ENCODE results near the gene PRKG1.

PRKG1 gene

GRCh38 chr10:52249850-52250395, 1175.6 kb downstream of the PRKG1 start:
- Histone ChIP-seq H3K4me1 (ENCODE audit: insufficient read depth, low read length, poor library complexity, severe bottlenecking) (no peaks in the 10 kb centered on the region), H3K79me2 (ENCODE audit: insufficient read depth, low read length) (no peaks in the 10 kb centered on the region), H3K36me3 (ENCODE audit: insufficient read depth, low read length) (no peaks in the 10 kb centered on the region), H3K4me3 (ENCODE audit: low read length, poor library complexity, severe bottlenecking) (no peak overlapping the region), H3K9me3 (ENCODE audit: insufficient read depth, low read depth, low read length) (no peaks in the 10 kb centered on the region), H2AFZ (ENCODE audit: low read length) (no peak overlapping the region), H4K20me1 (ENCODE audit: insufficient read depth, low read length, poor library complexity, severe bottlenecking) (no peaks in the 10 kb centered on the region), H3K9ac (ENCODE audit: low read depth, low read length, poor library complexity, severe bottlenecking) (no peak overlapping the region), H3K4me2 (ENCODE audit: low read depth, low read length, poor library complexity, severe bottlenecking) (no peak overlapping the region), H3F3A (ENCODE audit: low read depth) (no peaks in the 10 kb centered on the region), H3K27me3 (ENCODE audit: insufficient read depth, low read length, poor library complexity, severe bottlenecking) (no peaks in the 10 kb centered on the region), H3K9me2 (replicated peaks; ENCODE audit: low read depth, low read length) (no peaks in the 10 kb centered on the region)
- TF ChIP-seq CTCF (conservative IDR thresholded peaks at IDR 0.05; ENCODE audit: low read length) (no peak), EZH2phosphoT487 (IDR thresholded peaks at IDR 0.05; ENCODE audit: borderline replicate concordance) (no peak)

GRCh38 chr10:52250510-52250909, 1176.2 kb downstream of the PRKG1 start:
- Histone ChIP-seq H4K20me1 (ENCODE audit: insufficient read depth, low read length, poor library complexity, severe bottlenecking) (no peaks in the 10 kb centered on the region), H3K9me2 (replicated peaks; ENCODE audit: low read depth, low read length) (no peaks in the 10 kb centered on the region), H3K79me2 (ENCODE audit: insufficient read depth, low read length) (no peaks in the 10 kb centered on the region), H3K27me3 (ENCODE audit: insufficient read depth, low read length, poor library complexity, severe bottlenecking) (no peaks in the 10 kb centered on the region), H3K4me1 (ENCODE audit: insufficient read depth, low read length, poor library complexity, severe bottlenecking) (no peaks in the 10 kb centered on the region), H2AFZ (ENCODE audit: low read length) (no peak overlapping the region), H3F3A (ENCODE audit: low read depth) (no peaks in the 10 kb centered on the region), H3K9ac (ENCODE audit: low read depth, low read length, poor library complexity, severe bottlenecking) (no peak overlapping the region), H3K36me3 (ENCODE audit: insufficient read depth, low read length) (no peaks in the 10 kb centered on the region), H3K4me3 (ENCODE audit: low read length, poor library complexity, severe bottlenecking) (no peak overlapping the region), H3K9me3 (ENCODE audit: insufficient read depth, low read depth, low read length) (no peaks in the 10 kb centered on the region), H3K4me2 (ENCODE audit: low read depth, low read length, poor library complexity, severe bottlenecking) (no peak overlapping the region)
- no peak for TF ChIP-seq CTCF (conservative IDR thresholded peaks at IDR 0.05; ENCODE audit: low read length)
- no peak for TF ChIP-seq EZH2phosphoT487 (IDR thresholded peaks at IDR 0.05; ENCODE audit: borderline replicate concordance)

- TF ChIP-seq CTCF (conservative IDR thresholded peaks at IDR 0.05; ENCODE audit: low read length) (no peak), EZH2phosphoT487 (IDR thresholded peaks at IDR 0.05; ENCODE audit: borderline replicate concordance) (no peak)
- H3K36me3 ChIP-seq (ENCODE audit: insufficient read depth, low read length), result no peaks in the 10 kb centered on the region
- H3K4me3 ChIP-seq (ENCODE audit: low read length, poor library complexity, severe bottlenecking), result no peak overlapping the region
- H3K9me3 ChIP-seq (ENCODE audit: insufficient read depth, low read depth, low read length), result no peaks in the 10 kb centered on the region
- no peaks in the 10 kb centered on the region for H3F3A ChIP-seq (ENCODE audit: low read depth)
- no peak overlapping the region for H2AFZ ChIP-seq (ENCODE audit: low read length)
- H3K9ac ChIP-seq (ENCODE audit: low read depth, low read length, poor library complexity, severe bottlenecking), result no peak overlapping the region
- H3K9me2 ChIP-seq (replicated peaks; ENCODE audit: low read depth, low read length), result no peaks in the 10 kb centered on the region
- H3K27me3 ChIP-seq (ENCODE audit: insufficient read depth, low read length, poor library complexity, severe bottlenecking), result no peaks in the 10 kb centered on the region
- no peaks in the 10 kb centered on the region for H4K20me1 ChIP-seq (ENCODE audit: insufficient read depth, low read length, poor library complexity, severe bottlenecking)
- H3K4me1 ChIP-seq (ENCODE audit: insufficient read depth, low read length, poor library complexity, severe bottlenecking), result peaks cover 9% of the 10 kb centered on the region
- no peak overlapping the region for H3K4me2 ChIP-seq (ENCODE audit: low read depth, low read length, poor library complexity, severe bottlenecking)
- H3K79me2 ChIP-seq (ENCODE audit: insufficient read depth, low read length), result no peaks in the 10 kb centered on the region
Observed at GRCh38 chr10:52252307-52252706, 1178.0 kb downstream of the PRKG1 start.

Data from Loucy (cell line).